Gastrocnemius medialis (tissue), 4 donors: ENCODE data around the gene ADCY9. TPM values are rescaled to one million over a fixed set of nuclear protein-coding genes. Genes with fewer than 3 reads are reported as not detected.

Source experiments
- ATAC-seq, 2 donors: fragments of 150-250 bp; one replicate each; pipeline ENCODE4 v1.9.1; 2016
- DNase-seq, 2 donors: peaks; one replicate each; pipeline ENCODE4 v3.0.0-alpha.2; 2019
- H3K27ac ChIP-seq, 4 donors: fragments of 200-600 bp; sonication (generic); 1 replicate in 1 of 4; 2 replicates in 3 of 4; pipeline ENCODE4 v1.5.1; 2016 to 2018; ENCODE audit warnings: mild to moderate bottlenecking in 2 of 4, moderate library complexity in 1 of 4
- H3K27me3 ChIP-seq, 3 donors: fragments of 200-600 bp; sonication (generic) in 2 of 3; 1 replicate in 1 of 3; 2 replicates in 2 of 3; pipeline versions ENCODE4 v1.5.1 to v1.6.0; 2016 to 2019; ENCODE audit warnings: mild to moderate bottlenecking in 1 of 3, moderate library complexity in 1 of 3
- H3K36me3 ChIP-seq, 2 donors: fragments of 200-600 bp; sonication (generic) in 1 of 2; one replicate each; pipeline ENCODE4 v1.5.1; 2017 to 2018
- H3K4me1 ChIP-seq, 2 donors: fragments of 200-600 bp; sonication (generic) in 1 of 2; one replicate each; pipeline ENCODE4 v1.5.1; 2016 to 2017; ENCODE audit warnings: mild to moderate bottlenecking in 2 of 2
- H3K4me3 ChIP-seq, 4 donors: fragments of 200-600 bp; sonication (generic) in 3 of 4; 1 replicate in 1 of 4; 2 replicates in 3 of 4; pipeline ENCODE4 v1.5.1; 2016 to 2019; ENCODE audit warnings: mild to moderate bottlenecking in 2 of 4
- H3K9me3 ChIP-seq, 3 donors: fragments of 200-600 bp; sonication (generic) in 2 of 3; 1 replicate in 1 of 3; 2 replicates in 2 of 3; pipeline ENCODE4 v1.5.1; 2016 to 2019
- CTCF ChIP-seq, 5 experiments: fragments of 450-650 bp in 3 of 5; fragments of 200-600 bp in 2 of 5; sonication (generic) in 2 of 5; IDR thresholded peaks in 4 of 5; conservative IDR thresholded peaks in 1 of 5; 1 replicate in 4 of 5; 2 replicates in 1 of 5; pipeline ENCODE4 v1.5.1; 2016 to 2019; ENCODE audit warnings: antibody characterized with exemption in 5 of 5, mild to moderate bottlenecking in 3 of 5, moderate library complexity in 3 of 5
- POLR2A ChIP-seq, 2 donors: fragments of 450-650 bp; IDR thresholded peaks; one replicate each; pipeline ENCODE4 v1.6.1; 2017; ENCODE audit warnings: antibody characterized with exemption in 2 of 2, mild to moderate bottlenecking in 2 of 2, moderate library complexity in 2 of 2
- in situ Hi-C, 4 donors: fragments of 200-750 bp; cut with MboI; loops; one replicate each; pipeline versions ENCODE4 v1.15.0 to v1.8.0; 2017; ENCODE audit warnings: low sequenced_read_pairs in 4 of 4
- intact Hi-C: fragments of 100-400 bp; cut with DNase I; formaldehyde crosslinking; loops from one replicate; pipeline ENCODE4 v1.15.1; 2023; ENCODE audit warnings: low total_unique reads
- total RNA-seq, 4 donors: library from RNA; depleted of rRNA; stranded (reverse); fragments of >200 nt; gene quantifications; one replicate each; pipeline versions ENCODE4 v1.1.0 to v1.2.3, GENCODE V29; 2016

The ADCY9 gene
- total RNA-seq, 4 donors from 2014 or later, result 84.9 to 223 (median 163) TPM

- Histone ChIP-seq H3K27me3 (no peaks in the 10 kb centered on the region), H3K4me3 (peak overlapping the region; percentile 8 to 47 (median 42)), H3K4me1 (peaks cover 37 to 52% of the 10 kb centered on the region in 2 donors), H3K36me3 (no peaks in the 10 kb centered on the region), H3K27ac (peak overlapping the region; percentile 87 to 98 (median 90)), H3K9me3 (no peaks in the 10 kb centered on the region)
- TF ChIP-seq POLR2A (IDR thresholded peaks at IDR 0.05) (peak in 1 of 2 donors; percentile 48), CTCF (IDR thresholded peaks at IDR 0.05 in 4 of 5, conservative IDR thresholded peaks at IDR 0.05 in 1 of 5) (no peak)
- ATAC-seq, result peak; percentile 85 to 88
- in situ Hi-C loops, result no loop called here
- intact Hi-C loops, result loop anchor here (1.0 to 5.0 kb wide), 4 partner anchors 35 to 219 kb away; partner anchors contain the start of gene TFAP4
- peak; percentile 94 to 97 for DNase-seq
Observed at GRCh38 chr16:4053301-4053845, 62.9 kb downstream of the ADCY9 start.

- intact Hi-C loops, result loop anchor here (1.0 to 5.0 kb wide), 4 partner anchors 35 to 219 kb away; partner anchors contain the start of gene TFAP4
- ATAC-seq (peak; percentile 62 to 64), DNase-seq (peak; percentile 64 to 67)
- Histone ChIP-seq H3K27ac (peak overlapping the region; percentile 87 to 98 (median 90)), H3K4me3 (peak overlapping the region; percentile 8 to 47 (median 42)), H3K4me1 (peaks cover 32 to 46% of the 10 kb centered on the region in 2 donors), H3K9me3 (no peaks in the 10 kb centered on the region), H3K27me3 (no peaks in the 10 kb centered on the region), H3K36me3 (no peaks in the 10 kb centered on the region)
- TF ChIP-seq CTCF (IDR thresholded peaks at IDR 0.05 in 4 of 5, conservative IDR thresholded peaks at IDR 0.05 in 1 of 5) (no peak), POLR2A (IDR thresholded peaks at IDR 0.05) (no peak)
- in situ Hi-C loops, result no loop called here
Observed at GRCh38 chr16:4052801-4053293, 63.4 kb downstream of the ADCY9 start.

- in situ Hi-C loops, result no loop called here
- peaks cover 32 to 40% of the 10 kb centered on the region in 2 donors for H3K4me1 ChIP-seq
- H3K36me3 ChIP-seq, result no peaks in the 10 kb centered on the region
- H3K9me3 ChIP-seq, result no peaks in the 10 kb centered on the region
- DNase-seq (no peak), ATAC-seq (no peak)
- H3K4me3 ChIP-seq, result no peak overlapping the region
- H3K27me3 ChIP-seq, result no peaks in the 10 kb centered on the region
- peak overlapping the region; percentile 87 to 98 (median 90) for H3K27ac ChIP-seq
- TF ChIP-seq CTCF (IDR thresholded peaks at IDR 0.05 in 4 of 5, conservative IDR thresholded peaks at IDR 0.05 in 1 of 5) (no peak), POLR2A (IDR thresholded peaks at IDR 0.05) (no peak)
- intact Hi-C loops, result loop anchor here (2.0 to 5.0 kb wide), 3 partner anchors 63 to 220 kb away; partner anchors contain the start of gene TFAP4
Observed at GRCh38 chr16:4052096-4052495, 64.1 kb downstream of the ADCY9 start.

GRCh38 chr16:4051591-4051990, 64.7 kb downstream of the ADCY9 start:
- intact Hi-C loops (loop anchor here (5.0 kb wide), 2 partner anchors 201 to 221 kb away; partner anchors contain the start of gene TFAP4), in situ Hi-C loops (no loop called here)
- Histone ChIP-seq H3K36me3 (no peaks in the 10 kb centered on the region), H3K9me3 (no peaks in the 10 kb centered on the region), H3K27me3 (no peaks in the 10 kb centered on the region), H3K4me1 (peaks cover 31 to 39% of the 10 kb centered on the region in 2 donors), H3K27ac (peak overlapping the region; percentile 87 to 98 (median 90)), H3K4me3 (no peak overlapping the region)
- no peak for ATAC-seq
- DNase-seq, result no peak
- no peak for TF ChIP-seq POLR2A (IDR thresholded peaks at IDR 0.05)
- no peak for TF ChIP-seq CTCF (IDR thresholded peaks at IDR 0.05 in 4 of 5, conservative IDR thresholded peaks at IDR 0.05 in 1 of 5)
